OCI-LY3 (cell line): ENCODE results near the gene SGK2.

Experiments used
- H2AFZ ChIP-seq: fragments of 200-600, 300-600 bp; shearing (Covaris generic); 2 replicates; pipeline ENCODE4 v1.6.0; 2014; ENCODE audit warnings: antibody characterized with exemption, low read depth, low read length
- H3K27ac ChIP-seq: fragments of 200-600, 300-600 bp; sonication (generic); 2 replicates; pipeline ENCODE4 v1.5.1; 2014; ENCODE audit warnings: mild to moderate bottlenecking, low read length, moderate library complexity, mixed read lengths
- H3K27me3 ChIP-seq: fragments of 200-600, 300-600 bp; sonication (generic); 2 replicates; pipeline ENCODE4 v1.6.1; 2014; ENCODE audit warnings: low read depth, low read length, mixed read lengths
- H3K36me3 ChIP-seq: fragments of 200-600, 300-600 bp; sonication (generic); replicated peaks from 2 replicates; pipeline ENCODE3; 2014; ENCODE audit warnings: low read depth, low read length, mixed read lengths
- H3K4me1 ChIP-seq: fragments of 300-600, 200-600 bp; sonication (generic); 2 replicates; pipeline ENCODE4 v1.6.1; 2014; ENCODE audit warnings: low read length, mixed read lengths
- H3K4me2 ChIP-seq: fragments of 200-600, 300-600 bp; sonication (generic); 2 replicates; pipeline ENCODE4 v1.6.1; 2014; ENCODE audit warnings: low read length, mixed read lengths
- H3K4me3 ChIP-seq: fragments of 300-600, 200-600 bp; sonication (generic); 2 replicates; pipeline ENCODE4 v1.5.1; 2014; ENCODE audit warnings: antibody characterized with exemption, mild to moderate bottlenecking, low read length, moderate library complexity
- H3K79me2 ChIP-seq: fragments of 300-600, 200-600 bp; shearing (Covaris generic); 2 replicates; pipeline ENCODE4 v1.6.1; 2014; ENCODE audit warnings: mild to moderate bottlenecking, low read length, mixed read lengths
- H3K9ac ChIP-seq: fragments of 300-600, 200-600 bp; shearing (Covaris generic); 2 replicates; pipeline ENCODE4 v1.6.0; 2014; ENCODE audit warnings: mild to moderate bottlenecking, low read length, moderate library complexity
- H3K9me3 ChIP-seq: fragments of 200-600, 300-600 bp; shearing (Covaris generic); 2 replicates; pipeline ENCODE4 v1.6.1; 2014; ENCODE audit warnings: low read length, mixed read lengths; ENCODE audit not compliant: insufficient read depth
- H4K20me1 ChIP-seq: fragments of 200-600, 300-600 bp; sonication (generic); 2 replicates; pipeline ENCODE4 v1.6.1; 2016; ENCODE audit warnings: low read length, mixed read lengths; ENCODE audit not compliant: insufficient read depth
- EZH2phosphoT487 ChIP-seq: fragments of 200-600 bp; shearing (Covaris generic); IDR thresholded peaks from 2 replicates; pipeline ENCODE4 v1.6.1; 2018; ENCODE audit warnings: antibody characterized with exemption, mixed run types, low read depth
- TF ChIP-seq, protein P1 (sequence below): fragments of 200-600, 300-600 bp; sonication (generic); IDR thresholded peaks from 2 replicates; pipeline ENCODE4 v1.5.1; 2014; ENCODE audit warnings: antibody characterized with exemption, low read length, low read depth

The SGK2 gene

DNA sequence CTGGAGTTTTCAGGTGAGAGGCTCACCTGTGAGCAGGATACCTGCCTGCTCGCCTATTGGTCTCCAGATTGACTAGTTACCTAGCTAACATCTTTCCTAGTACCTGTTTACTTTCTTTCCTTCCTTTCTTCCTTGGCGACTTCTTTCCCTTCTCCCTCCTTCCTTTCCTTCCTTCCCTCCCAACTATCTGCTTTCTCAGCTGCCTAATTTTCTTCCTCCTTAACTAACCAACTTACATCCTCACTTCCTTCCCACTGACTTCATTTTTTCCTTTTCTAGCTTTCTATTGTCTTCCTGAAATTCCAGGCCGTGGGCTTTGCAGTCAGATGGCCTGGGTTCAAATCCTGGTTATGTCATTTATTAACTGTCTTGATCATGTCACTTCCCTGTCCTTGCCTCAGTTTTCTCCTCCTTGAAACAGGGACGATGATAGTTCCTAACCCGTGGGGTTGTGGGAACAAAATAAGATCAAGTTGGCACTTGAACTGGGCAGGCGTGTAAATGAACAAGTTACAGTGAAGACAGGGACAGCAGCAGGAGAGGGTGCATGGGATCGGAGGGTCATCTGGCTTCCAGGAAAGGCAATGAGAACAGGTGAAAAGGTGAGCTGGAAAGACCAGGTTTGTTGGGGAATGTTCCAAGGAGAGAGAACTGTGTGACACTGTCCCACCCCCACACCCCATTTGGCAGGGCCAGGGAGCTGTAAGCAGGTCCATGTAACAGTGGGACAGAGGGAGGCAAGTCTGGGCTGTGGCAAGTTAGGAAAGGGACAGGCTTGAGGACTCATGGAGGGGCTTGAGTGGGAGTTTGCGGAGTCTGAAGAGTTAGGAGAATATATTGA, 540 bp downstream of the SGK2 start:
- H3K4me3 ChIP-seq, result no peak overlapping the region
- TF ChIP-seq, protein P1, sequence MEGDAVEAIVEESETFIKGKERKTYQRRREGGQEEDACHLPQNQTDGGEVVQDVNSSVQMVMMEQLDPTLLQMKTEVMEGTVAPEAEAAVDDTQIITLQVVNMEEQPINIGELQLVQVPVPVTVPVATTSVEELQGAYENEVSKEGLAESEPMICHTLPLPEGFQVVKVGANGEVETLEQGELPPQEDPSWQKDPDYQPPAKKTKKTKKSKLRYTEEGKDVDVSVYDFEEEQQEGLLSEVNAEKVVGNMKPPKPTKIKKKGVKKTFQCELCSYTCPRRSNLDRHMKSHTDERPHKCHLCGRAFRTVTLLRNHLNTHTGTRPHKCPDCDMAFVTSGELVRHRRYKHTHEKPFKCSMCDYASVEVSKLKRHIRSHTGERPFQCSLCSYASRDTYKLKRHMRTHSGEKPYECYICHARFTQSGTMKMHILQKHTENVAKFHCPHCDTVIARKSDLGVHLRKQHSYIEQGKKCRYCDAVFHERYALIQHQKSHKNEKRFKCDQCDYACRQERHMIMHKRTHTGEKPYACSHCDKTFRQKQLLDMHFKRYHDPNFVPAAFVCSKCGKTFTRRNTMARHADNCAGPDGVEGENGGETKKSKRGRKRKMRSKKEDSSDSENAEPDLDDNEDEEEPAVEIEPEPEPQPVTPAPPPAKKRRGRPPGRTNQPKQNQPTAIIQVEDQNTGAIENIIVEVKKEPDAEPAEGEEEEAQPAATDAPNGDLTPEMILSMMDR, result no peak
- TF ChIP-seq EZH2phosphoT487, result no peak
- H3K4me1 ChIP-seq, result peaks cover 3% of the 10 kb centered on the region; the same call in 1 of the 2 replicates
- H3K4me2 ChIP-seq, result no peak overlapping the region
- H3K9me3 ChIP-seq, result no peaks in the 10 kb centered on the region
- no peak overlapping the region for H2AFZ ChIP-seq
- no peaks in the 10 kb centered on the region for H3K79me2 ChIP-seq
- no peak overlapping the region for H3K9ac ChIP-seq
- H3K36me3 ChIP-seq, result no peaks in the 10 kb centered on the region
- no peaks in the 10 kb centered on the region for H4K20me1 ChIP-seq
- no peaks in the 10 kb centered on the region for H3K27me3 ChIP-seq
- no peak overlapping the region for H3K27ac ChIP-seq

GRCh38 chr20:43560974-43561373, 2.1 kb downstream of the SGK2 start:
- H2AFZ ChIP-seq, result peak overlapping the region; percentile 50; the same call in 1 of the 2 replicates
- no peak overlapping the region for H3K4me3 ChIP-seq
- H4K20me1 ChIP-seq, result no peaks in the 10 kb centered on the region
- H3K27ac ChIP-seq, result no peak overlapping the region
- H3K9ac ChIP-seq, result no peak overlapping the region
- peaks cover 3% of the 10 kb centered on the region; the same call in 1 of the 2 replicates for H3K4me1 ChIP-seq
- TF ChIP-seq EZH2phosphoT487, result no peak
- TF ChIP-seq, protein P1, result no peak
- H3K79me2 ChIP-seq, result no peaks in the 10 kb centered on the region
- H3K36me3 ChIP-seq, result no peaks in the 10 kb centered on the region
- no peaks in the 10 kb centered on the region for H3K27me3 ChIP-seq
- H3K9me3 ChIP-seq, result no peaks in the 10 kb centered on the region
- no peak overlapping the region for H3K4me2 ChIP-seq

DNA sequence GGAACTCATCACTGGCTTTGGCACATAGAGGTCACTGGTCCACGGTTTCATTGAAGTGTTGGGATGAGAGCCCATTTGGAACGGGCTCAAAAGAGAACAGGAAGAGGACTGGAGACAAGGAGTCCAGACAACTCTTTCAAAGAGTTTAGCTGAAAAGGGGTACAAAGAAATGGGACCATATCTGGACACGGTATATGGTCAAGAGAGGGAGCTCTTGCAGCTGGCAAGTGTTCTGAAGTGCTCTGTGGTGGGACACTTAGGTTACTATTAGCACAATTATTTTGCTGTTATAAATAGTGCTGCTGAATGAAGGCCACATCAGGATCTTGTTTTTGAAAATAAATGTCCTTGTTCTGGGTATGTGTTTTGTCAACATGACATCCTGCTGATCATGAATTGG, 4.6 kb downstream of the SGK2 start:
- Histone ChIP-seq H3K79me2 (no peaks in the 10 kb centered on the region), H3K4me3 (no peak overlapping the region), H3K27me3 (no peaks in the 10 kb centered on the region), H3K9ac (no peak overlapping the region), H3K9me3 (no peaks in the 10 kb centered on the region), H3K4me2 (no peak overlapping the region), H2AFZ (no peak overlapping the region), H4K20me1 (no peaks in the 10 kb centered on the region), H3K4me1 (no peaks in the 10 kb centered on the region), H3K27ac (no peak overlapping the region), H3K36me3 (no peaks in the 10 kb centered on the region)
- TF ChIP-seq EZH2phosphoT487, result no peak
- TF ChIP-seq, protein P1, result peak; percentile 63

GRCh38 chr20:43563991-43564390, 5.2 kb downstream of the SGK2 start:
- TF ChIP-seq, protein P1, result no peak
- no peak for TF ChIP-seq EZH2phosphoT487
- no peak overlapping the region for H3K4me2 ChIP-seq
- H3K9me3 ChIP-seq, result no peaks in the 10 kb centered on the region
- no peaks in the 10 kb centered on the region for H4K20me1 ChIP-seq
- H3K27ac ChIP-seq, result no peak overlapping the region
- no peak overlapping the region for H3K9ac ChIP-seq
- H3K27me3 ChIP-seq, result no peaks in the 10 kb centered on the region
- no peaks in the 10 kb centered on the region for H3K79me2 ChIP-seq
- no peaks in the 10 kb centered on the region for H3K36me3 ChIP-seq
- no peaks in the 10 kb centered on the region for H3K4me1 ChIP-seq
- H3K4me3 ChIP-seq, result no peak overlapping the region
- H2AFZ ChIP-seq, result no peak overlapping the region
